GM19238 (cell line): ENCODE data around the gene MLYCD.
A peak's percentile ranks its signal among the peaks of the same experiment; 100 is the strongest.

ENCODE experiments used
- DNase-seq: peaks from one replicate; pipeline ENCODE4 v3.0.0; 2011; ENCODE audit warnings: low spot score; ENCODE audit not compliant: insufficient read length

MLYCD gene

DNA sequence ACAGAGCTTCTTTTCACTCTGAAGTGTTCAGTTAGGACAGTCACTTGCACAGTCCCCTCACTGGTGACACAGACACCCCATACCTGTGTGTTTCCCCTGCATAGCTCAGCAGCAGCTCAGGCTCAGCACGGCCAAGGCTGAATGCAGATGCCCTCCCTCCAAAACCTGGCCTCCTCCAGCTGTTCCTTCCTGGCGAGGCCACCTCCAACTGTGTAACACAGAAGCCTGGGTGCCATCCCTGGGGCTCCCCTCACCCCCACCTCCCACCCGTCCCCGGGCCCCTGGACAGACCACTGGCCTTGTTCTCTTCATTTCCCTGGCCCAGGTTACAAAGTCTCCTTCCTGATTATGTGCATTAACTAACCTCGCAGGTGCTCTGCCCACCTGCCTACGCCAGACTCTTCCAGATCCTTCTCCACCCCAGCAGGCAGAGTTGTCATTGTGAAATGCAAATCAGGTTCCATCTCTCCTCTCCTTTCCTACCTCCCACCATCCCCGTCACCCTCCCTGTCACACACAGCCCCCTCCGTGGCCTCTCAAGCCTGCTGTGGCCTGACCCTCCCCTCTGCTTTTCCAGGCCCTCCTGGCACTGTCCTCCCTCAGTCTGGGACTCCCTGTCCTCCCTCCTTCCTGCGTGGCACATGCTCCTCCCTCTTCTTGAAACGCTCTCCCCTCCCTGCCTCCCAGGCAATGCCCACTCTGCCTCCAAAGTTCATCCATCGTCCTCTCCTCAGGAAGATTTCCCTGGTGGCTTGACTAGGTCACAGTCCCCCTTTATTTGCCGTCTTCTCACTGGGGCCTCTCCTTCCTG, 26.4 kb downstream of the MLYCD start:
- DNase-seq = no peak

DNA sequence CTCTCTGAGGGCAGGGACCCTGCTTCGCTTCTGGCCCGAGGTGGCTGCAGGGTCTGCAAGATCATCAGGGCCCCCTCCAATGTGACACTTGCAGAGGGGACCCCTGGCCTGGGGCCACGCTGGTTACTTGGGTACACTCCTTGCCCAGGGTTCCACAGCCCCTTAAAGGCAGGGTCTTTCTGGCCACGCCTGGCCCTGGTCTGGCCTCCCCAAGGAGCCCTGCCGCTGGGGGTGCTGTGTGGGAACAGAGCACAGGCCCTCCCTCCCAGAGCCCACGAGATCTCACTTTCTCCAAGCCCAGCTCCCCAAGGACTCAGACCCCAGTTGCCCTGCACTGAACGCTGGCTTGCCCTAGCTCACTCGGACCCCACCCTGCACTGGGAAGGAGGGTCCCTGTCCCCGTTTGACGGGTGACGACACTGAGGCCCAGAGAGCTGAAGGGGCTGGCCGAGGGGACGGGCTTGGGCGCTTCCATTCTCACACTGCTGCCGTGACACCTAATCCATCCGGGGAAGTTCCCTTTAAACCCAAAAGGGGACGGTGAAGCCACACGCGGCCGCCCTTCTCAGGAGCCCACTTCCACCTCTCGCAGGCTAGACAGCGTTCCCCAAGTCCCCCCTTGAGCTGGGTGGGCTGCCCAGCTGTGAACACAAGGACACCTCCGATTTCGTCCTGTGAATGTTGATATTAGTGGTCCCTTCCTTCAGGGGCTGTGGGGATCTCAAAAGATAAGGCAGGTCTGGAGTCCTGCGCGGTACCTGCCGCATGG, 27.2 kb downstream of the MLYCD start:
- no peak for DNase-seq

DNA sequence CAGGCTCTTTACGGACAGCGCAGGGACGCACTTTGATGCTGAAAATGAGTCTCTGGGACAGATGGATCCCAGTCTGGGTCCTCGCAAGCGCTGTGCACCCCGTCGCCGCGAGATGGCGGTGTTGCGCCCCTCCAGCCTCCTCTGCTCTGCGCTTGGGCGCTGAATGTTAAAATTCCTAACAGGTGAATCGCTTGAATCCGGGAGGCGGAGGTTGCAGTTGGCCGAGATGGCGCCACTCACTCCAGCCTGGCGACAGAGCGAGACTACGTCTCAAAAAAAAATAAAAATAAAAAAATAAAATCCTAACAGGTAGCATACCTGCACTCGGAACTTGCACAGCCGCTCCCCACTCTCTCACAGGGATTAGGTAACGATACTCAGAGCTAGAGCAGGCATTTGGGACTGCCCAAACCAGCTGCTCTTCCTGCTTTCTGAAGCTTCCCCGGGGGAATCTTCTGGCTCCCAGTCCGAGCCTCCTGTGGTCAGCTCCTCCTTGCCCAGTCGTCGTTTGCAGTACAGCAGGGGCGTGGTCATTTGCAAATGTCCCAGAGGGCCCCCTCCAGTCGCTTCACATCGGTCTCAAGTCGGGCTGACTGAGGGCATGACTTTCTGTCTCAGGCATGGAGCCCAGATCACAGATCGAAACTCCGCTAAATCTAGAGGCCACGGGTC, 27.9 kb downstream of the MLYCD start:
- peak; percentile 67 for DNase-seq

DNA sequence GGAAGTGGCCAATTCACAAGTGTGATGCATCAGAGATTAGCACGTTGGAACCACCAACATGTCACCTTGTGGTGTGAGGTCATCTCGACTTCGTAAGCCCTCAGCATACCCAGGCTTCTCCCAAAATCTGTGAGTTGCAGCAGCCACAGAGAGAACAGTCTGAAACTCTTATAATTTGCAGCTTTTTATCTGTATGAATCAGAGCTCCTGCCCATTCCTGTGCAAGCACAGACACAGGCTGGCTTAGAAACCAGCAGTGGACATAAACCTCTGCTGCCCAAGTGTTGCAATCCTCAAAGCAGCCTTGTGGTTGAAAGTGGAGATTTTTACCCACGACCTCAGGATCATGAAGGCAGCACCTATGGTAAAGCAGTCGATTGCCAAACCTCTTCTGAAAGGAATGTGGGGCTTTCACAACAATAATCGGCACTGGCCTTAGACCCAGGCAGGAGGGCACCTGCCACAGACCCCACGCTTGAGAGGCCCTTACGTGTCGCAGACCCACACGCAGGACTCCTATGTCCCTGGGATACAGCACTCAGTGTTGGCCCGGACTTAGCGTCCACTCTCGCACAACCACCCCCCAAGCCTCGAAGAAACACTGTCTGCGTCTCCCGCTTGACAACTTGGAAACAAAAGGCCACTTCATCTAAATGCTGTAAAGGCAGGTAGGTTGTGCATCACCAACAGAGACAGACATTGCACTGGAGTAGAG, 29.6 kb downstream of the MLYCD start:
- no peak for DNase-seq

- no peak for DNase-seq
Measured at GRCh38 chr16:83929811-83930555, 31.1 kb downstream of the MLYCD start.

- no peak for DNase-seq
Measured at GRCh38 chr16:83930730-83931500, 32.0 kb downstream of the MLYCD start.

GRCh38 chr16:83931556-83931955, 32.6 kb downstream of the MLYCD start:
- DNase-seq = no peak

DNA sequence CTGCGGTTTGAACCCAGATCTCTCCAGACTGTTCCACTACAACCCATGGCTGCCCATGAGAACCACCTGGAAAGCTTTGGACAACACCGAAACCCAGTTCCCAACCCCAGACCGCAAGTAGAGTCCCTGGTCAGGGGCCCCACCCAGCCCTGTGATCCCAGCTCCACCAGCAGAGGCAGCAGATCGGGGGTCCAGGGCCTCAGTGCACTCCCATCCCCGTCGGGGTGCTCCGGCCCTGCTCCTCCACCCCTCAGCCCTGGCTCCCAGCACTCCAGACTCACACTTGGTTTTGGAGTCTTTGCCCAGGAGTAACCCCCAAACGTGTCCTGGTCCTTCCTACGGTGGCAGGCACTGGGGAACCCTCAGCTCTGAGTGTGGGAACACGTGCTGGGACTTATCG, 33.4 kb downstream of the MLYCD start:
- no peak for DNase-seq

DNA sequence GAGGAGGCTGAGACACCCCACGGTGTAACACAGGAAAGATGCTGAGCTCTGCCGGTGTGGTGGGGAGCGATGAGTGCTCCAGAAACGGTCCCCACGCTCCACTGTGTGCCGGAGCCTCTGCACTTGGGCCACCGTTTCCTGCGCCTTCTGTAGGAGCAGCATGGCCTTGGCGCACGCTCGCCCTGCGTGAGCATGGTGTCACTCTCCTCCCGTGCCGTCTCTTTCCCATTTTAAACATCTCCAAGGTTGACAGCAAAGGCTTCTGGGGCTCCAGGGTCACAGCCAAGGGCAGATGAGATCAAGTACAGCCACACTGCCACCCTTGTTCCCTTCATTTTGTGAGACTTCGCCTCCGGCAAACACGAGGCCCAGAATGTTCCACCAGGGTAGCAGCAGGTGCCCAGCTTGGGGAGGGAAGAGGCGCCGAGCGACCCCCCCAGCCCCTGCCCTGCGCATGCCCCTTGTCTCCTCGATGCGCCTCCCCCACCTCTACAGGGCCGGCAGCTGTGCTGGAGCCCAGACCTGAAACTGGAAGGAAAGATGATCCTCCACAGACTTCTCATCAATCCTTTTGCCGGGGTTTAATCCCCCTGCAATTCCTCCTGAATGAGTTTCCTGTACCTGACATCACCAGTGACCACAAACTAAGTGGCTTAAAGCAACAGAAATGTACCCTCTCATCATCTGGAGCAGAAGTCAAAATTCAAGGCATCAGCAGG, 34.2 kb downstream of the MLYCD start:
- no peak for DNase-seq

GRCh38 chr16:83933885-83934683, 35.2 kb downstream of the MLYCD start:
- DNase-seq = no peak

- DNase-seq = no peak
Measured at GRCh38 chr16:83934684-83934977, 35.7 kb downstream of the MLYCD start.

DNA sequence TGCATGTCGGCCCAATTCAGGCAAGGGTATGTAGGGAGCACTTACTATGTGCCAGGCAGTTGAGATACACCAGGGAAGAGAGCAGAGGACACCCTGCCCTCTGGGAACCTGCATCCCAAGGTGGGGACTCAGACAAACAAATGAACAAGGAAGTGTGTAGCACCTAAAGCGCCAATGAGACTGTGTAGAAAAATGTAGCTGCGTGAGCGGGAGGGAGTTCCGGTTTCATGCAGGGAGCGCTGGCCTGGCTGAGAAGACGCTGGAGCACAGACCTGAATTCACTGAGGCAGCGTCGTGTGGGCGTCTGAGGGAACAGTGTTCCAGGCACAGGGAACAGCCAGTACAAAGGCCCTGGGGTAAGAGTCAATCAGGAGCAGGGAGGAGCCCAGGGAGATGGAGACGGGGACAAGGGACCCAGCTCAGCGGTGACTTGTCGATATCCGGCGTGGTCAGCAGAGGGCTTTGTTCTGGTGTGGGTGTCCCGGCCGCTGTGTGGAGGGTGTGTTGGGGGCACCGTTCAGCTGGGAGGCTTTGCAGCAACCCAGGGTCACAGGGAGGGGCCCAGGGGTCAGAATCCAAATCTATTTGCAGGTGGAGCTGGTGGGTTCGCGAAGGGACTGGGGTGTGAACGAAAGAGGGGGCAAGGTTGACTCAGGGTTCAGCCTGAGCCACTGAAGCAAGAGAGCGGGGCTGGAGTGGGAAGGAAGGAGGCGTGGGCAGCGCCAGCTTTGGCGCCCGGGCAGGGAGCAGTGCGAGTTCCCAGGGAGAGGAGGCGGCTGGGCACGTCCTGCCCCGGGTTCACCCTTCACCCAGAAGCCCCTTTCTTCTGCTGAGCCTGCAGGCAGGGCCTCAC, 36.3 kb downstream of the MLYCD start:
- DNase-seq = no peak

- no peak for DNase-seq
Measured at GRCh38 chr16:83935858-83936255, 36.9 kb downstream of the MLYCD start.

GRCh38 chr16:83936581-83937165, 37.8 kb downstream of the MLYCD start:
- no peak for DNase-seq

DNA sequence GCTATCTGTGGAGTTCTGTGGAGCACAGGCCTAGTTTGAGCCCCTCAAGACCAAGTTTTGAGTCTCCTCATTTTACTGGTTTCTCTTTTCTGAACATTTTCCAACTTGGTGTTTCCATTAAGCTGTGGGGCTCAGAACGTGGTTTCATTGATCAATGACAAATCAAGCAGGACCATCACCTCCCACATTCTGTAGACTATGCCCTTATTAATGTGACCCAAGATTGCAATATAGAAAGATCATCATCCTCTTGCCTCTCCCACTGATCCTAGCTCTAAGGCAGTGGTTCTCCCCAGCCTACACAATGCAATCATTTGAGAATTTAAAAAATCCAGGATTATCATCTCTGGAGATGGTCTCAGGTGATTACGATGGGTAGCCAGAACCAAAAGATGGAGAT, 38.4 kb downstream of the MLYCD start:
- no peak for DNase-seq

DNA sequence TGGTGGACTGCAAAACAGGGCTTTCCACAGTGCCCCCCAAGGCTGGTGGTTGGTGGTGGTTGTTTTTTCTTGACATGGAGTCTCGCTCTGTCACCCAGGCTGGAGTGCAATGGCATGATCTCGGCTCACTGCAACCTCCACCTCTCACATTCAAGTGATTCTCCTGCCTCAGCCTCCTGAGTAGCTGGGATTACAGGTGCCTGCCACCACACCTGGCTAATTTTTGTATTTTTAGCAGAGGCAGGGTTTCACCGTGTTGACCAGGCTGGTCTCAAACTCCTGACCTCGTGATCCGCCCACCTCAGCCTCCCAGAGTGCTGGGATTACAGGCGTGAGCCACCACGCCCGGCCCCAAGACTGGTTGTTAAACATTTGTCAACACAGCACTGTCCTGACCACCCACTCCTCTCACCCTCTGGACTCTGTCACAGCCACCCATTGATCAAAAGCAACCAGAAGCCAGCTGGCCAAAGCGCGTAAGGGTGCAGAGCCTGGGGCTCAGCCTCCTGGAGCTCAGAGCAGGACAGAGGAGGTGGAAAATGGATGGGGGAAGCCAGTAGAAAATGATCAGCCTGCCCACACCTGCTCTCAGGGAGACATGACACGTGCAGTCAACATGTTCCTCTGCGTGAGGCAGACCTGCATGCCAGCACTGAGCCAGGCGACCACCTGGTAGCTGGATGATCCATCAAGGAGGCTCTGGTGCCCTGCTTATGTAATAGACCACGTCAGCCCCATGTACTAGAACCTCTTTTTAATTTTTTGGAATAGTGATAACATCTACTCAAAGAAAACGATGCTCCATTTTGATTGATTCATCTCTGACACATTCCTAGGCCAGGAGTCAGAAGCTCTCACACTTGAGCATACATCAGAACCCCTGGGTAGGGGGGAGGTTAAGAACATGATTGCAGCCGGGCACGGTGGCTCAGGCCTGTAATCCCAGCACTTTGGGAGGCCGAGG, 39.3 kb downstream of the MLYCD start:
- no peak for DNase-seq
